Activated T-cell treated with anti-CD3 and anti-CD28 coated beads, Interleukin-2, amount 50 U/mL, for 4 hours (primary cell): Measurements from ENCODE around the gene TJP1. TPM values are rescaled to one million over a fixed set of nuclear protein-coding genes. Genes with fewer than 3 reads are reported as not detected.
"Not testable (repeated sequence)": the region's sequence is repeated elsewhere in the genome, so short reads cannot be mapped to it uniquely, and the experiment has no call there.

Source experiments
- ATAC-seq, 2 donors: fragments of 200-7000 bp; cut with Tn5 transposase; one replicate each; pipeline ENCODE4 v1.10.0; 2021
- DNase-seq: peaks from one replicate; pipeline ENCODE4 v3.0.0-alpha.2; 2020
- H3K27me3 Mint-ChIP-seq: one replicate; pipeline ENCODE4 v1.8.0; 2021; ENCODE audit warnings: low read depth, mixed read lengths
- H3K36me3 Mint-ChIP-seq: one replicate; pipeline ENCODE4 v1.8.0; 2022; ENCODE audit warnings: mixed read lengths; ENCODE audit not compliant: insufficient read depth
- H3K4me1 Mint-ChIP-seq: one replicate; pipeline ENCODE4 v1.8.0; 2021; ENCODE audit warnings: low read depth, mixed read lengths
- H3K4me3 Mint-ChIP-seq: one replicate; pipeline ENCODE4 v1.8.0; 2021; ENCODE audit warnings: mild to moderate bottlenecking, moderate library complexity, mixed read lengths
- H3K9me3 Mint-ChIP-seq: one replicate; pipeline ENCODE4 v1.8.0; 2021; ENCODE audit warnings: mixed read lengths
- total RNA-seq, 3 donors: library from RNA; stranded (reverse); gene quantifications; one replicate each; pipeline ENCODE4 v1.2.1, GENCODE V29; 2021

TJP1 gene
- total RNA-seq, 3 donors from 2014 or later, result 0.22 to 0.71 (median 0.24) TPM

- no peaks in the 10 kb centered on the region for H3K4me1 Mint-ChIP-seq
- no peak for ATAC-seq
- no peak overlapping the region for H3K4me3 Mint-ChIP-seq
Observed at GRCh38 chr15:29686445-29687203, 135.6 kb downstream of the TJP1 start.

DNA sequence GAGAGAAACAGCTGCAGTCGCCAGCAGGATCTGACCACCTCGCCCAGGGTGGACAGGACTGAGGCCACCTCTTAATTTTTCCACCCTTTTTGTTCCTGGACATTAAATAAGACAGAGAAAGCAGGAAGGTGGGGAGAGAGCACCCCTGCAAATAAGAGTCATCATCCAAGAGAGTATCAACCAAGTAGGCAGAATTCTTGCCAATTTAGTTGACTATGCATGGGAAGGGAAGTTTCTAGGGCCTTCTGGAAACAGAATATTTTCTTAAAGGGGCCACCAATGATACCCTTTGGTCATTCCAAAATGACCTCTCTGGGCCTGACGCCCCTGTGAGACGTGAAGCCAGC, 136.2 kb downstream of the TJP1 start:
- H3K4me3 Mint-ChIP-seq, result no peak overlapping the region
- DNase-seq (no peak), ATAC-seq (no peak)
- peaks cover 4% of the 10 kb centered on the region for H3K27me3 Mint-ChIP-seq
- H3K36me3 Mint-ChIP-seq, result no peaks in the 10 kb centered on the region
- no peaks in the 10 kb centered on the region for H3K9me3 Mint-ChIP-seq
- no peaks in the 10 kb centered on the region for H3K4me1 Mint-ChIP-seq

More at GRCh38 chr15:29686445-29687203, 135.6 kb downstream of the TJP1 start:
- Mint-ChIP-seq H3K36me3 (no peaks in the 10 kb centered on the region), H3K27me3 (peaks cover 6% of the 10 kb centered on the region), H3K9me3 (no peaks in the 10 kb centered on the region)
- DNase-seq, result no peak

DNA sequence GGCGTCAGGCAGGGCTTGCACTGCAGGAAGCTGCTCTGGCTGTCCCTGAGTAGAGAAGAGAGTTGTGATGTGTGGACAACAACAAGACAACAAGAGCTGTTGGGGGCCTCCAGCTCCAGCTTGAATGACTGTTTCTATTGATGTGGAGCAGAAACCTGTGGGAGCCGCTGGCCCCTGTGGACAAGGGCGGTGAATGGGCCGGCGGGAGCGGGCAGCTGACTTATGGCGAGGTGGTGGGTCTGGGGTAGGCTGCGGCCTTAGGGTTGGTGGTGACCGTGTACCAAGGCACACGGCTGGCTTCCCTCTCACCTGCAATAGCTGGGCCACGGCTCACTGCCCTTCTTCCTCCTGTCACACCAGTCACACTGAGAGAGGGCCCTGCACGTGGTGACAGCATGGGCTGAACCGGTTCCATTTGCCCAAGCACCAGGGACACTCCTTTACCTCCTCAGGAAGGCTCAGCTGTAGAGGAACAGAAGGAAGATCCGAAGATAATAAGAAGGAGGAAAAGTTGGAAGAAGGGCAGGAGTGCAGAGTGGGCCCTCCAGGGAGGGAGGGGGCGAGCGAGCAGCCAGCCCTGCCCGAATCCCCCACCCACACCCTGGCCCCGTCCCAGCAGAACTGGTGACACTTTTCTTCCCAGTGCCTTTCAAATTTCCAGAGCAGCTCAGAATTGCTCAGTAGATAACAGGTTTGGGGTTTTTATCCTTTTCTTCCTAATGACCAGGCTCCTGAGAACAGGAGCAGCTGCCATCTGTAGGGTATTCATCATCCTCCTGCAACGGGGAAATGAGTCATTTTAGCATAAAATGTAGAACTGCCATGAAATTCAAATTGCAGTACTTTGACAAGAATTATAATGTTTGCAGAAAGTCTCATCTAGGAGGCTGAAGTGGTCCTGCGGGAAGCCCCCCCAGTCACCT, 136.9 kb downstream of the TJP1 start:
- Mint-ChIP-seq H3K9me3 (no peaks in the 10 kb centered on the region), H3K4me3 (no peak overlapping the region), H3K36me3 (no peaks in the 10 kb centered on the region), H3K4me1 (no peaks in the 10 kb centered on the region), H3K27me3 (peaks cover 2% of the 10 kb centered on the region)
- ATAC-seq (no peak), DNase-seq (no peak)

DNA sequence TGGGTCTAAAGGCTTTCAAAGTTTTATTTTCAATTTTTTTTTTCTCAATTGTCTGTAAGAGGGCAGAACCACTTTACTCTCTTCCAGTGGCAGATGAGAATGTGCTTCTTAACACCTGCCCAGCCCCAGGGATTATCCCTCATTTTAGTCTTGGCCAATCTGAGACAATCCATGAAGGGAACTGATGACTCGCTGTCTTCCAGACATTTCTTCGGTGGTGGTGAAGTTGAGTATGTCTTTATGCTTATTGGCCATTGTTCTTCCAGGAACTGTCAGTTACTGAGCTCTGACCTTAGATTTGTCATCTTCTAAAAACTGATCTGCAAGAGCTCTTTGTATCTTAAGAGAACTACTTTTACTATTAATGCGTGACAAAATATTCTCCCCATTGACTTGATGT, 139.5 kb downstream of the TJP1 start:
- no peak for ATAC-seq
- H3K4me3 Mint-ChIP-seq, result no peak overlapping the region

GRCh38 chr15:29682361-29682760, 139.9 kb downstream of the TJP1 start:
- no peaks in the 10 kb centered on the region for H3K4me1 Mint-ChIP-seq
- peaks cover 11% of the 10 kb centered on the region for H3K27me3 Mint-ChIP-seq
- DNase-seq, result no peak
- ATAC-seq, result no peak
- H3K9me3 Mint-ChIP-seq, result no peaks in the 10 kb centered on the region
- no peak overlapping the region for H3K4me3 Mint-ChIP-seq
- no peaks in the 10 kb centered on the region for H3K36me3 Mint-ChIP-seq

More for the DNA sequence above, 139.5 kb downstream of the TJP1 start:
- Mint-ChIP-seq H3K27me3 (peaks cover 7% of the 10 kb centered on the region), H3K36me3 (no peaks in the 10 kb centered on the region), H3K9me3 (no peaks in the 10 kb centered on the region), H3K4me1 (no peaks in the 10 kb centered on the region)
- no peak for DNase-seq

GRCh38 chr15:29681946-29682345, 140.3 kb downstream of the TJP1 start:
- Mint-ChIP-seq H3K4me3 (no peak overlapping the region), H3K27me3 (peaks cover 15% of the 10 kb centered on the region), H3K4me1 (no peaks in the 10 kb centered on the region), H3K36me3 (no peaks in the 10 kb centered on the region), H3K9me3 (no peaks in the 10 kb centered on the region)
- DNase-seq, result no peak
- no peak for ATAC-seq

DNA sequence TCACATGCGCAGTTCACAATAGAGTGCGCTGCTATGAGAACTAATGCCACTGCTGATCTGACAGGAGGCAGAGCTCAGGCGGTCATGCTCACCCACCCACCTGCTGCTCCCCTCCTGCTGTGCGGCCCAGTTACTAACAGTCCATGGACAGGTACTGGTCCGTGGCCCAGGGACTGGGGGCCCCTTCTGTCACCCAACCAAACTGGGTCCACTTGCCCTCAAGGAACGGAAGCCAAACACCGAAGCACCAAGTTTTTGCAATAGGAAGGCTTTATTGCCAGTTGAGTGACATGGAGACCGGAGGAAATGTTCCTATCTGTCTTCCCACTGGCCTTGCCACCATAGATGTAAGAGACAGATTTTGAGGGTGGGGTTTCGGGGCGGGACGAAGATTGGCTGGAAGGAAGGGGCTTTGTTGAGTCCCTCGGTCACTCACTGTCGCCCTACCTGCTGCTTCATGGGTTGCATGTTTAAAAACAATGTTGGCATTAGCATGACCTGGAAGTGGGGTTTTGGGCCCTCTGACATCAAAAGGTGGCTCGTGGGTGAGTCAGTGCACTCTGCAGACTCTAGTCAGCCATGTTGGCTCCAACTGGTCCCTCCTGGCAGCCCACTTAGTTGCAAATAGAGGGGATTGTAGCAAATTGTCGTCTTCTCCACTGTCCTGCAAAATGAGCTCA, 141.0 kb downstream of the TJP1 start:
- DNase-seq, result no peak
- Mint-ChIP-seq H3K4me3 (no peak overlapping the region), H3K4me1 (no peaks in the 10 kb centered on the region), H3K9me3 (no peaks in the 10 kb centered on the region), H3K27me3 (peaks cover 16% of the 10 kb centered on the region), H3K36me3 (no peaks in the 10 kb centered on the region)
- ATAC-seq, result no peak

- Mint-ChIP-seq H3K9me3 (no peaks in the 10 kb centered on the region), H3K27me3 (peaks cover 20% of the 10 kb centered on the region), H3K4me3 (no peak overlapping the region), H3K36me3 (no peaks in the 10 kb centered on the region), H3K4me1 (no peaks in the 10 kb centered on the region)
- DNase-seq (no peak), ATAC-seq (no peak)
Observed at GRCh38 chr15:29680465-29681165, 141.7 kb downstream of the TJP1 start.

- H3K27me3 Mint-ChIP-seq, result peaks cover 29% of the 10 kb centered on the region
- no peaks in the 10 kb centered on the region for H3K36me3 Mint-ChIP-seq
- H3K4me1 Mint-ChIP-seq, result no peaks in the 10 kb centered on the region
- no peak for ATAC-seq
- no peak for DNase-seq
- H3K9me3 Mint-ChIP-seq, result no peaks in the 10 kb centered on the region
- H3K4me3 Mint-ChIP-seq, result no peak overlapping the region
Observed at GRCh38 chr15:29678504-29679034, 143.7 kb downstream of the TJP1 start.

GRCh38 chr15:29677871-29678461, 144.3 kb downstream of the TJP1 start:
- Mint-ChIP-seq H3K4me3 (no peak overlapping the region), H3K36me3 (no peaks in the 10 kb centered on the region), H3K27me3 (peaks cover 34% of the 10 kb centered on the region), H3K9me3 (no peaks in the 10 kb centered on the region), H3K4me1 (no peaks in the 10 kb centered on the region)
- ATAC-seq (no peak), DNase-seq (no peak)

GRCh38 chr15:29677455-29677854, 144.8 kb downstream of the TJP1 start:
- H3K27me3 Mint-ChIP-seq, result peaks cover 38% of the 10 kb centered on the region
- DNase-seq (no peak), ATAC-seq (no peak)
- no peaks in the 10 kb centered on the region for H3K4me1 Mint-ChIP-seq
- H3K36me3 Mint-ChIP-seq, result no peaks in the 10 kb centered on the region
- no peak overlapping the region for H3K4me3 Mint-ChIP-seq
- H3K9me3 Mint-ChIP-seq, result no peaks in the 10 kb centered on the region

DNA sequence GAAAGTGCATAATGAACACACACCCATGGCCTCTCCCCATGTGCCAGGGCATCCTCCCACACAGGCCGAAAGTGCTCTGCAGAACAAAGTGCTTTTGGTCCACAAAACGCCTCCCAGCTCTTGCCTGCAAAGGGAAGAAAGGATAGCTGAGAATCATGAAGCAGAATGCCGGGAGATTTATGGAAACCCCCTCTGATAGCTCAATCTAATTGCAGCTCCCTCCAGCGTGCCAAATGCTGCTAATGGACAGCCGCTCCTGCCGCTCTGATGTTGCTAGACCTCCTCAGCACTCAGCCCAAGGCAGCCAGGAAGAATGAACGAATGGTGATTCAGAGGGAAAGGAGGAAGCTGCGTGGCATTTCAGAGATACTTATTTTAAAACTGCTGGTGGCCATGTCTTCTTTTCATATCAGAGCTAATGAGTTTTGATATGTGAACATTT, 145.3 kb downstream of the TJP1 start:
- peaks cover 39% of the 10 kb centered on the region for H3K27me3 Mint-ChIP-seq
- H3K36me3 Mint-ChIP-seq, result no peaks in the 10 kb centered on the region
- no peaks in the 10 kb centered on the region for H3K9me3 Mint-ChIP-seq
- H3K4me1 Mint-ChIP-seq, result no peaks in the 10 kb centered on the region
- ATAC-seq, result no peak
- DNase-seq, result no peak
- no peak overlapping the region for H3K4me3 Mint-ChIP-seq

- H3K27me3 Mint-ChIP-seq, result peaks cover 39% of the 10 kb centered on the region
- not testable (repeated sequence) for H3K4me1 Mint-ChIP-seq, ATAC-seq, H3K9me3 Mint-ChIP-seq, H3K4me3 Mint-ChIP-seq, H3K36me3 Mint-ChIP-seq, DNase-seq
Observed at GRCh38 chr15:29676374-29676960, 145.8 kb downstream of the TJP1 start.
